T-helper 22 cell (primary cell): Measurements from ENCODE around the gene NR1I2.

Source experiments
- DNase-seq: peaks from one replicate; pipeline ENCODE4 v3.0.0-alpha.2; 2020; ENCODE audit warnings: low read depth

NR1I2 gene

GRCh38 chr3:119779731-119780383 lies 2.0 kb upstream of the NR1I2 start:
- DNase-seq = no peak

- DNase-seq = no peak
Measured at GRCh38 chr3:119782460-119782859, 559 bp downstream of the NR1I2 start.

GRCh38 chr3:119783255-119783654 lies 1.4 kb downstream of the NR1I2 start:
- no peak for DNase-seq

- DNase-seq = no peak
Measured at GRCh38 chr3:119783883-119784282, 2.0 kb downstream of the NR1I2 start.

GRCh38 chr3:119786409-119786808 lies 4.5 kb downstream of the NR1I2 start:
- no peak for DNase-seq

GRCh38 chr3:119790369-119790768 lies 8.5 kb downstream of the NR1I2 start:
- no peak for DNase-seq

- DNase-seq = no peak
Measured at GRCh38 chr3:119792270-119792669, 10.4 kb downstream of the NR1I2 start.

GRCh38 chr3:119794401-119794800 lies 12.5 kb downstream of the NR1I2 start:
- DNase-seq = no peak

GRCh38 chr3:119794971-119795612 lies 13.2 kb downstream of the NR1I2 start:
- DNase-seq = no peak

- DNase-seq = no peak
Measured at GRCh38 chr3:119795849-119796248, 13.9 kb downstream of the NR1I2 start.

GRCh38 chr3:119796368-119796767 lies 14.5 kb downstream of the NR1I2 start:
- DNase-seq = no peak

- DNase-seq = no peak
Measured at GRCh38 chr3:119796785-119797184, 14.9 kb downstream of the NR1I2 start.

GRCh38 chr3:119800844-119801243 lies 18.9 kb downstream of the NR1I2 start:
- DNase-seq = no peak

GRCh38 chr3:119808244-119808643 lies 26.3 kb downstream of the NR1I2 start:
- no peak for DNase-seq

- DNase-seq = no peak
Measured at GRCh38 chr3:119808843-119809242, 26.9 kb downstream of the NR1I2 start.

GRCh38 chr3:119809249-119810017 lies 27.5 kb downstream of the NR1I2 start:
- DNase-seq = no peak

GRCh38 chr3:119810018-119810435 lies 28.1 kb downstream of the NR1I2 start:
- peak; percentile 4 for DNase-seq

GRCh38 chr3:119812491-119813058 lies 30.7 kb downstream of the NR1I2 start:
- no peak for DNase-seq

GRCh38 chr3:119815716-119816115 lies 33.8 kb downstream of the NR1I2 start:
- no peak for DNase-seq

- no peak for DNase-seq
Measured at GRCh38 chr3:119817071-119817470, 35.2 kb downstream of the NR1I2 start.

- no peak for DNase-seq
Measured at GRCh38 chr3:119817583-119818363, 35.9 kb downstream of the NR1I2 start.

- no peak for DNase-seq
Measured at GRCh38 chr3:119818937-119819336, 37.0 kb downstream of the NR1I2 start.
